ENCODE data around the gene ABR.

The ABR gene

DNA sequence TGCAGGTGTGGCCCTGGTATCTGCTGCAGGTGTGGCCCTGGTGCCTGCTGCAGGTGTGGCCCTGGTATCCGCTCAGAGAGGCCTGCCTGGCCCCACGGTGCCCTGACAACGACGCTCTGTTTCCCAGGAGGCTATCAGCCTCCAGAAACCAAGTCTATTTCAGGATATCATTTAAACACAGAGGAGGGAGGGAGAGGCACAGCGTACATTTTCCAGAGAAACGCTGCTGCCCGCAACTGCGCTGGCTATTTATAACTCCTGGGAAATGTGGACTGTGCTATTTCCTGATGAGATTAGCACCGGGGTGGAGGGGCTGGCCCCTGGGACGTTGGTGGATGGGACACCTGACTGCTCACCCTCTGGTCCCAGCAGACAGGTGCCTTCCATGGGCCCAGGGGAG is 160.3 kb downstream of the ABR start:
- H3K4me3 ChIP-seq (ENCODE audit: low read length), result no peak overlapping the region
- H3K27me3 ChIP-seq (ENCODE audit: control insufficient read depth, insufficient read depth, low read length), result no peaks in the 10 kb centered on the region
- peak overlapping the region; percentile 68 for H3K27ac ChIP-seq (ENCODE audit: low read depth, low read length)
- H3K4me1 ChIP-seq (ENCODE audit: control insufficient read depth, insufficient read depth, low read length), result peaks cover 16% of the 10 kb centered on the region
- H3K36me3 ChIP-seq (ENCODE audit: control insufficient read depth, insufficient read depth, low read length), result peaks cover 5% of the 10 kb centered on the region
- no peak overlapping the region for H3K9ac ChIP-seq (ENCODE audit: low read length)

DNA sequence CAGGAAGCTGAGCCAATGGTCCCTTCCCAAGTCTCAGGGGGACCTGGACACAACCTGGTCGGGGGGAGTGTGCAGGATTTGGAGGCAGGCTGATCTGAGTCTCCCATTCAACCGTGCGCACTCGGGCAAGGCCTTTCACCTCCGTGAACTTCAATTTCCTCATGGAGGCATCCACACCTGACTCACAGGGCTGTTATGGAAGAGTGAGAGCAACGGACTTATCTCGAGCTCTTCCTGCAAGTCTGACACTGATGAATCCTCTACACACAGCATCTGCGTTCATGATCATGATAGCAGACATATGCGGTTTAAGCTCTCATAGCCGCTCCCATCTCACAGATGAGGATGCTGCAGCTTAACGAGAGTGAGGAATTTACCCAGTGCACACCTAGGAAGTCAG is 161.2 kb downstream of the ABR start:
- no peak overlapping the region for H3K27ac ChIP-seq (ENCODE audit: low read depth, low read length)
- H3K36me3 ChIP-seq (ENCODE audit: control insufficient read depth, insufficient read depth, low read length), result peaks cover 8% of the 10 kb centered on the region
- no peak overlapping the region for H3K9ac ChIP-seq (ENCODE audit: low read length)
- no peaks in the 10 kb centered on the region for H3K27me3 ChIP-seq (ENCODE audit: control insufficient read depth, insufficient read depth, low read length)
- peaks cover 16% of the 10 kb centered on the region for H3K4me1 ChIP-seq (ENCODE audit: control insufficient read depth, insufficient read depth, low read length)
- no peak overlapping the region for H3K4me3 ChIP-seq (ENCODE audit: low read length)

DNA sequence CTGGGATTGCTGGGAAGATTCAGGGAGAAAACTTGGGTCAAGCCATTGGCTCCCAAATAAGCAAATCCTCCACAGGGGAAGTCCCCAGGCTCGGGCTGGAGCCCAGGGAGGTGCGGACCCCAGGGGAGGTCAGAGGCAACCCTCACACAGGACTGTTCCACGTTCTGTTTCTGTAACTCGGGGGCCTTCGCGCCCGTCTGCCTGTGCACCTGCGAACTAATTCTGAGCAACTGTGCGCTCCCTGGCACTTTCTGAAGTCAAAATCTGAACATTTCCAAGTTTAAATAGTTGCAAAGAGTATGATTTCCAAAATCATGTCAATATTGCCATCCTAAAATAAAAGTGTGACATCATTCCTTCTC is 166.1 kb downstream of the ABR start:
- Histone ChIP-seq H3K4me1 (ENCODE audit: control insufficient read depth, insufficient read depth, low read length) (peaks cover 3% of the 10 kb centered on the region), H3K36me3 (ENCODE audit: control insufficient read depth, insufficient read depth, low read length) (peaks cover 33% of the 10 kb centered on the region), H3K4me3 (ENCODE audit: low read length) (no peak overlapping the region)

DNA sequence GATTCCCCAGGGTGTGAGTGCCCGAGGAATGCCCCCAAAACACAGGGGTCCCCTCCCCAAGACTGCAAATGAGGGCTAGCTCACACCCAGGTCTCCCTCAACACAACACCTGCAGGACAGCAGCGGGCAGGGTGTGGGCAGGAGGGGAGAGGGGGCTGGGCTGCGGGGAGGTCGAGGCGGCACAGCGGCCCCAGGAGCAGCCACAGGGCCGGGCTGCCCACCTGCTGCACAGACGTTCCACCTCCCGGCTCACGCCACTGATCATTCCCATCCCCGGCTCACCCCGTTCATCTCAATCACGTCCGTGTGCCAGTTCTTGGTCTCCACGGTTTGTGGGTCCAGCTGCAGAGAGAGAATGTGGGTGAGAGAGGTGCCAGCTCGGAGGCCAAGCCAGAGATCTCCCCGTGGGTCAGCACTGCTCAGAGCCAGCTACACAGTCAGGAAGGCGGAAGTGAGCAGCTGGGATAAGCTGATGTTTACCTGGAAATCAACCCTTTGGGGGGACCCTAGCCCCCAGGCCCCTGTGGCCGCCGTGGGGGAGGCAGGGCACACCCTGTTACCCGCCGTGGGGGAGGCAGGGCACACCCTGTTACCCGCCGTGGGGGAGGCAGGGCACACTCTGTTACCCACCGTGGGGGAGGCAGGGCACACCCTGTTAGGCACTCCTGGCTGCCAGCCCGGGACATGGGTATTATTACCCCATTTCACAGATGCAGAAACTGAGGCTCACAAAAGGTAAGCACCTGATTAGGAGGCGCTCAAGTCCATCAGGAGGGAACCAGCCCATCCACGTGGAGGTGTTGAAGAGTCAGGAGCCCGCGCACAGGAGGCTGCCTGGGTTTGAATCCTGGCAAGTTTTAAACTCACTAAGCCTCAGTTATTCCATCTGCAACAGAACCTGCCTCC is 166.7 kb downstream of the ABR start:
- Histone ChIP-seq H3K9ac (ENCODE audit: low read length) (no peak overlapping the region), H3K4me1 (ENCODE audit: control insufficient read depth, insufficient read depth, low read length) (no peaks in the 10 kb centered on the region), H3K4me3 (ENCODE audit: low read length) (no peak overlapping the region), H3K27me3 (ENCODE audit: control insufficient read depth, insufficient read depth, low read length) (no peaks in the 10 kb centered on the region), H3K36me3 (ENCODE audit: control insufficient read depth, insufficient read depth, low read length) (peaks cover 35% of the 10 kb centered on the region), H3K27ac (ENCODE audit: low read depth, low read length) (no peak overlapping the region)

More for the DNA sequence above, 166.1 kb downstream of the ABR start:
- Histone ChIP-seq H3K9ac (ENCODE audit: low read length) (no peak overlapping the region), H3K27me3 (ENCODE audit: control insufficient read depth, insufficient read depth, low read length) (no peaks in the 10 kb centered on the region), H3K27ac (ENCODE audit: low read depth, low read length) (no peak overlapping the region)

DNA sequence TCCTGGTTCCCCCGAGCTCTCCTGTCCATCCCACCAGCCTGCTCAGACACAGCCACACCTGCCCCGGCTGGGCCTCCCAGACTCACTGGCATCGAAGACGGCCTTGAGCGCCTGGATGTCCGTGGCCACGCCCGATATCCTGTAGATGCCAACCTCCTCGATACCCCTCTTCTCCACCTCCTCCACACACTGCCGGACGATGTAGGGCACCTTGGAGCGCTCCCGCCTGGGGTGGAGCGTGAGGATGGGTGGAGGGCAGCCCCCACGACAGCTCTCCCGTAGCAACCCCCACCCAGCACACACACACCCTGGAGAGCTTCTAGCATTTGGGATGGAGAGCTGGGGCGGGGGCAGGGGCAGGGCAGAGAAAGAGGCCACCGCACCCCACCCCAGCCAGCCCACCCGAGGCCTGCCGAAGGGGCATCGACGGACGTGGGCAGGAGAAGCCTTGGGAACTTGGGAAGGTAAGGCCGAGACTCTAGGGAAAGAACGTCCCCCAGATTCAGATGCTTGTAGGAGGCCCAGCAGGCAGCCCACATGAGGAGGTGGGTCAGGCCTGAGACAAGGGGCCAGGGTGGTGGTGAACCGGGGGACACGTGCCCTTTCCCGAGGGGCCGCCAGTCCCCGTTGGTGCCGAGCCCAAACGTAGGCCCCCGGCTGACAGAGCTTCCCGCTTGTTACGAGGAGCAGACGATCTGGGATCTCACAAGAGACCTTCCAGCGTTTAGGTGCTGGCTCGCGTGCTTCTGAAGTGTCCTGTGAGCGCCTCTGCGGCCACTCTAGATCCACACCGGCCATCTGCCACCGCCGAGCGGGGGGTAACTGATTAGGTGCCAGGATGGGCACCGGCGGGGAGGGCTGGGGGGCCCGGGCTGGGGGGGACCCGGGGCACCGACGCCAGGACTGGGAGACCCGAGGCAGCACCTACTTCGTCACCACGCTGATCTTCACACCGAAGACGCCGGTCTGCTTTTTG is 167.7 kb downstream of the ABR start:
- Histone ChIP-seq H3K9ac (ENCODE audit: low read length) (no peak overlapping the region), H3K4me1 (ENCODE audit: control insufficient read depth, insufficient read depth, low read length) (no peaks in the 10 kb centered on the region), H3K27me3 (ENCODE audit: control insufficient read depth, insufficient read depth, low read length) (no peaks in the 10 kb centered on the region), H3K27ac (ENCODE audit: low read depth, low read length) (no peak overlapping the region), H3K36me3 (ENCODE audit: control insufficient read depth, insufficient read depth, low read length) (peaks cover 45% of the 10 kb centered on the region), H3K4me3 (ENCODE audit: low read length) (no peak overlapping the region)

DNA sequence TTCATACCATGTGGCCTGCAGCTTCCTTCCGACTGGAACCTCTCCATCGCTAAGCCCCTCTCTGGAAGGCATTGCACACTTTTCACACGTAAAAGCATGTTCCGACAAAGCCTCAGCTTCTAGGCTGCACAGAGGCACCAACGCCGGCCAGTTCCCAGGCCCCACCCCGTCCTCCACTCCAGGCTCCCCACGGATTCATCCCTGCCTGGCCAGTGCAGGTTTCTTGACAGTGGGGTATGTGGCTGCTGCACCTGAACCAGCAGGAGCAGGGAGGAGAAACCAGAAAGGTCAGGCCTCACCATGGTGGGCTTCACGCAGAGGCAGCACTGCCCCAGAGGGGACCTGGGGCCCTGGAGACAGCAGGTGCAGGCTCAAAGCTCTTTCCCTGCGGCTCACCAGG is 168.6 kb downstream of the ABR start:
- no peak overlapping the region for H3K9ac ChIP-seq (ENCODE audit: low read length)
- no peak overlapping the region for H3K4me3 ChIP-seq (ENCODE audit: low read length)
- H3K36me3 ChIP-seq (ENCODE audit: control insufficient read depth, insufficient read depth, low read length), result peaks cover 47% of the 10 kb centered on the region
- H3K27me3 ChIP-seq (ENCODE audit: control insufficient read depth, insufficient read depth, low read length), result no peaks in the 10 kb centered on the region
- H3K27ac ChIP-seq (ENCODE audit: low read depth, low read length), result no peak overlapping the region
- peaks cover 4% of the 10 kb centered on the region for H3K4me1 ChIP-seq (ENCODE audit: control insufficient read depth, insufficient read depth, low read length)

DNA sequence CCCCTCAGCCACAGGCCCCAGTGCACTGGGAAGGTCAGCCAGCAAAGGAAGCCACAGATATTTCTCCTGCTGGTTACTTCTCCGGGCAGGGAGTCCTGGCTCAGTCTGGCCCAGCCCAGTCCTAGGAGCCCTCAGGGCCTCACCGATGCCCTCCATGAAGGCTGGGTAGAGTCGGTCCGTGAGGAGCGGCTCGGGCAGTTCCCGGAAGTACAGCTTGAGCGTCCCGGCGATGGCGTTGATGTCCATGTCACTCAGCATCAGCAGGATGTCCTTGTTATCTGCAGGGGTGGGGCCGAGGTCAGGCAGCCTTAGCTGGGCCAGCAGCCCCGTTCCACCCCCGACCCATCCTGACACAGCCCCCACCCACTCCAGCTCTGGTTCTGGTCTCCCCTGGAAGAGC is 169.2 kb downstream of the ABR start:
- no peak overlapping the region for H3K4me3 ChIP-seq (ENCODE audit: low read length)
- no peak overlapping the region for H3K9ac ChIP-seq (ENCODE audit: low read length)
- no peaks in the 10 kb centered on the region for H3K27me3 ChIP-seq (ENCODE audit: control insufficient read depth, insufficient read depth, low read length)
- peaks cover 48% of the 10 kb centered on the region for H3K36me3 ChIP-seq (ENCODE audit: control insufficient read depth, insufficient read depth, low read length)
- peaks cover 9% of the 10 kb centered on the region for H3K4me1 ChIP-seq (ENCODE audit: control insufficient read depth, insufficient read depth, low read length)
- H3K27ac ChIP-seq (ENCODE audit: low read depth, low read length), result no peak overlapping the region

DNA sequence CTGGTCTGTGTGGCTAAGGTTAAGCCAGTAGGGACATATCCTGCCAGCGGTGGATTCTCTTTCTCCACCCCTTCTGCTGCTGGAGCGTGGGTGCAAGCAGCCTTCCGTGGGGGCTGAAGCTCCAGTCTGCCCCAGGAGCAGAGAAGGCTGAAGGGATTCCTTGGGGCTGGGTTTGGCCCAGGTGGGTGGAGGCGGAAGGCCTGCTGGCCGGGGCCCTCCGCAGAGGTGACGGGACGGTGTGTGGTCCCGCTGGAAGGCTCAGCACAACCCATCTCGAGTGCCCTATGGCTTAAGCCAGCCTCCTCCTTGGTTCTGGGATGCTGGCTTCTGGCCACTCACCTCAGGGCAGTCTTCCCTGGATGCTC is 169.7 kb downstream of the ABR start:
- Histone ChIP-seq H3K9ac (ENCODE audit: low read length) (no peak overlapping the region), H3K4me1 (ENCODE audit: control insufficient read depth, insufficient read depth, low read length) (peaks cover 13% of the 10 kb centered on the region), H3K27me3 (ENCODE audit: control insufficient read depth, insufficient read depth, low read length) (no peaks in the 10 kb centered on the region), H3K4me3 (ENCODE audit: low read length) (no peak overlapping the region), H3K36me3 (ENCODE audit: control insufficient read depth, insufficient read depth, low read length) (peaks cover 53% of the 10 kb centered on the region), H3K27ac (ENCODE audit: low read depth, low read length) (no peak overlapping the region)

DNA sequence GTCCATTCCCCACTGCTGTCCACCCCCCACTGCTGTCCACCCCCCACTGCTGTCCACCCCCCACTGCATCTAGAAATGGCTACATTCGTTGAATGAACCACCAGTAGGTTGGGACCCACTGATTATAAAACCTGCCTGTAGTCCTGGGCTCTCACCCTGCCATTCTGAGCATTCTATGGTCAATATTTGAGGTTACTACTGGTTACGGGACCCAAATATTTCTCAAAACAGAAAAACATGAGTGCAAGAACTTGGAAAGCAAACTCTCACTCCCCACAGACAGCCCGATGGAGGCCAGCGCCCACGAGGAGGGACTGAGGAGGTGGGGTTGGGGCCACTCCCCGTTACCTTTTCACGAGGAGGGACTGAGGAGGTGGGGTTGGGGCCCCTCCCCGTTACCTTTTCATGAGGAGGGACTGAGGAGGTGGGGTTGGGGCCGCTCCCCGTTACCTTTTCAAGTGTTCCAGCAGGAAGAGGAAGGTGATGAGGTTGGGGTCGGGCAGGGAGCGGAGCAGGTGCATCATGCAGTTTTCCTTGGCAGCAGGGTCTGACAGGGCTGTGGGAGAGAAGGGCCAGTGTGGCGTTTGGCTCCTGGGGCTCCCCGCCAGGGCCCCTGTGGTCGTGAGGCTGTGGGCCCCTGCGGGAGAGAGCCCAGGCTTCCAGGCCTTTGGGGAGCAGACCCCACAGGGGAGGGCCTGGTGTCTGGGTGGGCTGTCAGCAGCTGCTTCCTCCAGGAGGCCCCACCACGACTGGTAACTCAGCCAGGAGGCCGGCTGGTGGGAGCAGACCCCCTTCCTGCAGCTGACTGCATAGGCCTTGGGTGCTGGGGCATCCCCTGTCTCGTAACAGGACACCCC is 170.3 kb downstream of the ABR start:
- Histone ChIP-seq H3K27me3 (ENCODE audit: control insufficient read depth, insufficient read depth, low read length) (no peaks in the 10 kb centered on the region), H3K36me3 (ENCODE audit: control insufficient read depth, insufficient read depth, low read length) (peaks cover 54% of the 10 kb centered on the region), H3K4me1 (ENCODE audit: control insufficient read depth, insufficient read depth, low read length) (peaks cover 15% of the 10 kb centered on the region), H3K27ac (ENCODE audit: low read depth, low read length) (no peak overlapping the region), H3K9ac (ENCODE audit: low read length) (no peak overlapping the region), H3K4me3 (ENCODE audit: low read length) (no peak overlapping the region)

DNA sequence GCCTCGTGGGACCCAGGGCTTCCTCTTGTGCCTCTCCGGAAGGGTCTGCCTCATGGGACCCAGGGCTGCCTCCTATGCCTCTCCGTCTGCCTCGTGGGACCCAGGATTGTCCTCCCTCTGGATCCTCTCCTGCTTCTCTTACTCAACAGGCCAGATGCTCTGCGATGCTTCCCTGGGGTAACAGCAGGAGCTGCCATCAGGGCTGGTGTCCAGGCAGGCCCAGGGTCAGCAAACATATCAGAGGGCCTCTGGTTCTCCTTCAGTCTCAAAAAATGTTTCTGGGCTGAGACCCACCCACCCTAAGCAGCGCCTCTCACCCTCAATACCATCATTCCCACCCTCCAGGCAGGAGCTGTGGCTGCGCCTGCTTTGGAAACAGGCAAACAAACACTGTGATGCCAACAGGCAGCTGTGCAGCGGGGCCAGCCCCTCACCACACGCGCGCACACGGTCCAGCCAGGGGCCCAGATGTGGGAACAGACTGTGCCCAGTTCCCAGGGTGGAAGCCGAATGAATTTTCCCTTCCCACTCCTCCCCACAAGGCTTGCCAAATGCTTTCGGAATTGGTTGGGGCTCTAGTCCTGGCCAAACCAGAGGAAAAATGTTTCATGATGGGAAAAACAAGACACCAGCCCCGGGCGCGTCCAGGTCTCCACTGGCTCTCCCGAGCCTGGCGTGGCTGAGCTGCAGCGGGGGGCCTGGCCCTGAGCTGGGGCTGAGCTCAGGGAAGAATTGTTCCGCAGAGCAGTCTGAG is 171.6 kb downstream of the ABR start:
- Histone ChIP-seq H3K4me1 (ENCODE audit: control insufficient read depth, insufficient read depth, low read length) (peaks cover 15% of the 10 kb centered on the region), H3K27me3 (ENCODE audit: control insufficient read depth, insufficient read depth, low read length) (no peaks in the 10 kb centered on the region), H3K9ac (ENCODE audit: low read length) (no peak overlapping the region), H3K4me3 (ENCODE audit: low read length) (no peak overlapping the region), H3K27ac (ENCODE audit: low read depth, low read length) (no peak overlapping the region), H3K36me3 (ENCODE audit: control insufficient read depth, insufficient read depth, low read length) (peaks cover 52% of the 10 kb centered on the region)

DNA sequence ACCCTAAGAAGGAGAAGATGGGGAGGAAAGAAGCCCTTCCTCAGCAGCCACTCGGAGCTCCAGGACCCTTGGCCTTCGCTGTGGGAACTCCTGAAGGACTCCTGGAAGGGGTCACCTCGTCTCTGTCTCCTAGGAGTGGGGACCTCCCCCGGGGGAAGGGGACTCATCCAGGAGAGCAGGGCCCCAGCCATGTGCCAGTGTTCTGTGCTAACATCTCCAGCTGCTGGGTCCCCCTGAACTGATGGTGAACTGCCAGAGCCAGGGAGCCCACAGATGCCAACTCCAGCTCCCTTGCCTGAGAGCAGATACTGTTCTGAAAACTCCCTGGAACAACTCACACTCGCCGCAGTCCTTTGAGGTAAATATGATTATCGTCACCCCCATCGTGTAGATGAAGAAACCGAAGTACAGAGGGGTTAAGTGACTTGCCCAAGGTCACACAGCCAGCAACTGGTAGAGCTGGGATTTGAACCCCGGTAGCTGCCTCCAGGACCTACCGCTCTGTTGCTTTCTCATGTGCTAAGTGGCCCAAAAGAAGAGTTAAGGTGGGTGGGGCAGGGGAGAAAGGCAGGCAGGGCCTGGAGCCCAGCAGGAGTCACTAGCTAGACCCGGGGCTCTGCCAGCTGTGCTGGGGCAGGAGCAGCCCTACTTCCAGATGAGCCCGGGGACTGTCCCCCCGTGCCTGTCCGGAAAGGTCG is 172.3 kb downstream of the ABR start:
- H3K4me3 ChIP-seq (ENCODE audit: low read length), result no peak overlapping the region
- peaks cover 55% of the 10 kb centered on the region for H3K36me3 ChIP-seq (ENCODE audit: control insufficient read depth, insufficient read depth, low read length)
- H3K27me3 ChIP-seq (ENCODE audit: control insufficient read depth, insufficient read depth, low read length), result no peaks in the 10 kb centered on the region
- H3K9ac ChIP-seq (ENCODE audit: low read length), result no peak overlapping the region
- no peak overlapping the region for H3K27ac ChIP-seq (ENCODE audit: low read depth, low read length)
- H3K4me1 ChIP-seq (ENCODE audit: control insufficient read depth, insufficient read depth, low read length), result peaks cover 16% of the 10 kb centered on the region
